Fibroblast of peridontal ligament (primary cell): ENCODE results near the gene SDC3.
"Not testable (repeated sequence)": the region's sequence is repeated elsewhere in the genome, so short reads cannot be mapped to it uniquely, and the experiment has no call there.

Source experiments
- DNase-seq: peaks from one replicate; pipeline ENCODE4 v3.0.0-alpha.2; 2010; ENCODE audit errors: extremely low read depth

Gene SDC3, protein sequence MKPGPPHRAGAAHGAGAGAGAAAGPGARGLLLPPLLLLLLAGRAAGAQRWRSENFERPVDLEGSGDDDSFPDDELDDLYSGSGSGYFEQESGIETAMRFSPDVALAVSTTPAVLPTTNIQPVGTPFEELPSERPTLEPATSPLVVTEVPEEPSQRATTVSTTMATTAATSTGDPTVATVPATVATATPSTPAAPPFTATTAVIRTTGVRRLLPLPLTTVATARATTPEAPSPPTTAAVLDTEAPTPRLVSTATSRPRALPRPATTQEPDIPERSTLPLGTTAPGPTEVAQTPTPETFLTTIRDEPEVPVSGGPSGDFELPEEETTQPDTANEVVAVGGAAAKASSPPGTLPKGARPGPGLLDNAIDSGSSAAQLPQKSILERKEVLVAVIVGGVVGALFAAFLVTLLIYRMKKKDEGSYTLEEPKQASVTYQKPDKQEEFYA

DNA sequence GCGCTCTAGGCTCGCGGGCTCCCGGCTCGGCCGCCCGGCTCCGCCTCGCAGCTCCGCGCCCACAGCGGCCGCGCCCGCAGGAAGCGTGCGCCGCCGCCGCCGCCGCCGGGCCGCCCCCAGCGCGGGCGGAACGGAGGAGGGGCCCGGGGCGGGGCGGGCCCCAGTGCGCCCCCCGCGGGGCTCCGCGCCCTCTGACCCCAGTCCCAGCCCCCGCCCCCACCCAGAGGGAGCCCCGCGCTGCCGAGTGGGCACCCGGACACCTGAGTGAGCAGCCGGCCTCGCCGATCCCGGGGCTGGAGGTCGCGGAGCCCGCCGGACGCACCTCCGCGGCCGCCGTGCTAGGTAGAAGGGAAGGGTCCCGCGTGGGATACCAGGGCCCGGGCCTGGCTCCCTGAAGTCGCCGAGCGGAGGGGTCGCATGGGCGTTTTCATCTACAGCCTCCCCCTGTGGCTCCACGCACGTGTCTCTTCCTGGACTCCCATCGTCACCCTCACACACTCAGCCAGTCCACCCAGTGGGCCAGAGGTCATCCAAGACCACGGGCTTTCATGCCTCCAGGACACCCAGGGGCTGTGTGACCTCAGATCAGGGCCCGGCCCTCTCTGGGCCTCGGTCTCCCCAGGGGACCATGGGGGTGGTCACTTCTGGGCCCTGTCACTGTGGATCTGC, at the start of gene SDC3:
SDC3 (minus strand) TSS at position 63 of the 669 bp plus-strand sequence. CDS start 172 bp downstream, outside the sequence.
- no peak for DNase-seq

DNA sequence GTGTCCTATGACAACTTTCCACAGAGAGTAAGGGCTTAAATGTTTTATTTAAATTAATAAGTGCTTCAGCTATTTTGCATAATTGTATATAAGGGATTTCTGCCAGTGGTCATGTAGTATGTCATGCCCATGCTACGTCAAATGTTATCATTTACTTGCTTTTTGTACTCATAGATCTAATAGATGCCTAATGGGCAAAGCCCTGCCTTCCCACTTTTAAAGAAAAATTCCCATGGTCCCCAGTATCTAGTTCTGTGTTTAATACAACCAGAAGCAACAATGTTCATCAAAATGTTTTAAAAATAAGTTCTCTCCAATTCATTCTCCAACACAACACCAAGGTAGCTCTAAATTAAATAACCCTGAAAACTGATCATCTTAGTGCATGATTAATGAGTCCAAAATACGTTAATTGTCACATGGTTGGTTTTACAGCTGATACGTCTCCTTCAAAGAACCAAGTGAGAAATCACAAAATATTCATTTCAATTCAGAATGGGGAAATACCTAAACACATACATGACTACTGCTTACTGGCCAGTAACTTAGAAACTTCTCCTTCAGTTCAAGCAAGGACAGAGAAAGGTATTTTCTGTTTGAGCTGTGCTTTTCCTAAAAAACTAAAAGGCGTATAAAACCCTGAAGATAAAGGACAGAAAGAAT, 49.1 kb upstream of the SDC3 start:
- no peak for DNase-seq

DNA sequence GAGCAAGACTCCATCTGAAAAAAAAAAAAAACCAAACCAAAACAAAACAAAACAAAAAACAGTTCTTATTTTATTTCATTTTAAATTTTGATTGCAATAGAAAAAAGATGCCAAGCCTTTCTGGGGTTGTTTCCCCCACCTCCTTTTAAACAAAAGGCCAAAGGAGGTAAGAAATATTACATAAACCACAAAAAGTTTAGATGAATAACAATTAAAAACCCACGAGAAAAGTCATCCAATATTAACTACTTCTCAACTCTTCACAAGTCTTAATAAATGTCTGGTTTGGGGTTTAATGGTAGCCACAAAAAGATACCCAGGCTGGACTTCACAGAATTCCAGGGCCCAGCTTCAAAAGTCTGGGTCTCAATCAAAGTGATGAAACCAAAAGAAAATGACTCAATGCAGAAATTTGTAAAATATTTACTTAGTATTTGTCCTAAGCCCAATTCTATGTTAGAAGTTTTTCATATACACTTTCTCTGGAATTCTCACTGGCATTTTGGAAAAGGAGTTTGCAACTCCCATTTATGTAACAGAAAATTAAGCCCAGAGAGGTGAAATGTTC, 47.0 kb upstream of the SDC3 start:
- peak; percentile 76 for DNase-seq

DNA sequence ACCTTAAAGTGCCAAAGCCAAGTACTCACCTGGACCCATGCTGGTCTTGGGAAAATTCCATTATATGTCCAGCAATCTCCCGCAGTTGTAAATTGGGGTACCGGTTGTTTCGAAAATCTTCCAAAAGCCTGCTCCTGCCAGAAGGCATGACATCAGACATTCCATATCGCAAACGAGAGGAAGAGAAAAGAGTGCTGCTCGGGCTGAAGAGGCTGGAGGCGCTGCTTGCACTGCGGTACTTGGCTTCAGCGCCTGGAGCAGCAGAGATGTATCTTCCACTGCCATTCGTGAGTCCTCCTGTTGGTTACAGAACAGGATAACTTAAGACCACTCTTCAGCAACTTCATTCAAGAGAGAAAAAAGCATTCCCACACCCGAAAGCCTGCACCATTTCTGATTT, 45.1 kb upstream of the SDC3 start:
- no peak for DNase-seq

DNA sequence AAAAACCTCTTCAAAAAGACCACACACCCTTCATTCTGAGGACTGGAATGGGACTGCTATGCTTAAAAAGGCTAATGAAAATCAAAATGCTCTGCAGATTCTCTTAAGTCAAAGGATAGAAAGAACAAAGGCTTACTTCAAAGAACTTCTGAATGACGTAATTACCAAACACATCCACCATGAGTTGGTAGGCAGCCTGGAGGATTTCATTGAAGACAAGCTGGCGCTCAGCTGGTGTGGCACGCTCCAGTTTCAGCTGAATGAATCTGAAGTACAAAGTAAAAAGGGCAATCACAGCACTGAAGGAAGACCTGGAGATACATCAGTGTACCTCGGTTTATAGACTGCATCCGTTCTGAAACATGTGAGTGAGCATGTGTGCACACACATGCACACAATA, 43.5 kb upstream of the SDC3 start:
- no peak for DNase-seq

DNA sequence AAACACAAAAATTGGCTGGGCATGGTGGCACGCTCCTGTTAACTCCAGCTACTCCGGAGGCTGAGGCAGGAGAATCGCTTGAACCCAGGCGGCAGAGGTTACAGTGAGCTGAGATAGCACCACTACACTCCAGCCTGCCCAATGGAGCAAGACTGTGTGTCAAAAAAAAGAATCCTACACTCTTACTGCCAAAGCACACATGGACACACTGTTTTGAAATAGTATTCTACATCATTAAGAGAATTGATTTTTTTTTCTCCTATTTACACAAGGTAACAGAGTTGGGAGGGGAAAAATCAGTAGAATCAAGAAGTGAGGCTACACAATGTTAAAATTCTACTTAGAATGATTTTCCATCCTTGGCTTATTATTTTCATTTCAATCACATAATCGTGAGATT, 42.1 kb upstream of the SDC3 start:
- no peak for DNase-seq

DNA sequence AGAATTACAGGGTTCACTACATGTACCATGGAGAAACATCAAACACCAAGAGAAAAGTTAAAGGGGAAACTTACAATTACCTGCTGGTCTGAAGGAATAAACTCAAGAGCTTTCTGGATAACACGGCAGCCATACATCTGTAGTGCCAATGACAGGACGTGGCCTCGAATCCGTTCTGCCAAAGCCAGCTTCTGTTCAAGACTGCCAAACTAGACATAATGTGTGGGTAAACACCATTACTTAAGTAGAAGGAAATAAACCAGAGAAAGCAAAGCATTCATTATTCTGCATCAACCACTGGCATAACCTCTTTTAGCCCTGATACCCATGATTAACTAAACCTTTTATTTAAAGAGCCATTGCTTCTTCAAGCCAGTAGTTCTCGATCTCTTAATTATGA, 41.5 kb upstream of the SDC3 start:
- DNase-seq: no peak

DNA sequence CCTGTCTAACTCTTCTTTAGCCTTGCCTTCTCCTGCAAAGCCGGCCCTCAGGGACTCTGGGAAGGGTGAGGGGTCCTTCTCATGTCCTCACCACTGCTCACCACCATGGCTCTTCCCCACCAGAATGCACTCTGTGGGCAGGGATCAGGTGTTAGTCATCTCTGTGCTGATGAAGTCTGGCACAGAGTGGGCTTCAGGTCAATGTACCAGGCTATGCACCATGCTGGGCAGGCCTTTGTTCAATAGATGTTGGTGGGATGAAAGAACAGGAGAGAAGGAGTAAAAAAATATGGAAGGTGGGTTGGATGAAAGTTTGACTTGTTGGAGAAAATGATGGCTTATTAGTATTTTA, 40.9 kb upstream of the SDC3 start:
- not testable (repeated sequence) for DNase-seq

DNA sequence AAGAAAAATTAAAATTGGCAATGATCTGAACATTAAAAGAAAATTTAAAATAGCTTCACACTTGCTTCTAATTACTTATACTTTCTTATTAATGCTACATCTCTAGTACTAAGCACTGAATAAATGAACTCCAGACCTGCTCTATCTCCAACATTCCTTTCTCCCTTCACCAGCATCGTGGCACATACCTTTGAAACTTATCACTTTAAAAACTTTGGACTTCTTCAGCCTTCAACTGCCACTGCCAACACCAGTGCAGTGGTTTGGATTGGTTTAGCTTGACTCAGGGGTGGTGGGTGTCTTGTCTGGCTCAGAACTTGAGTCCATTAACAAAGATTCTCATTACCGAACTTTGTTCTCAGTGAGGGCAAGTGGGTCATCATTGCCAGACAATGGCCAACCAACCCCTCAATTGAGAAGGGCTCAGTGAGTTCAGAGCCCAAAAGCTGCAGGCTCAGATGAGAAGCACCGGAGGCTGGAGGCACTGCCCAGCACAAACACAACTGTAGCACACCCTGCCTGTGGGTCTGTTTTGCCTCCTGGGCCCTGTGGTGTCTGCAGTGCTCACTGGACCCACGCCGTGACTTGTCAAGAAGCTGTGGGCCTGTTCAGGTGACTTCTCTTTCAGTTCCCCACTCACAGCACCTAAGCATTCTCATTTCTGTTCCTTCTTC, 40.4 kb upstream of the SDC3 start:
- DNase-seq: peak; percentile 23

DNA sequence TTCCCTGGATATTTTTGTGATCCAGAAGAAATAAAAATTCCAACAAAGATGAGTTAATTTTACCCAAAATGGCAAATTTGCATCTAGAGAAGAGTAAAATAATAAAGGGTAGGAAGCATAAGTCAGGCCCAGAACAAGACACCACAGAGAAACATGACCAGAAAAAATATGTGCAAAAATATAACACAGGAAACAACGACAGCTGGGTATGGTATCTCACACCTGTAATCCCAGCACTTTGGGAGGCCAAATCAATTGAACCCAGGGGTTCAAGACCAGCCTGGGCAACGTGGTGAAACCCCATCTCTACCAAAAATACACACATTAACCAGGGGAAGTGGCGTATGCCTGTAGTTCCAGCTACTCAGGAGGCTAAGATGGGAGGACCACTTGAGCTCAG, 39.7 kb upstream of the SDC3 start:
- no peak for DNase-seq

DNA sequence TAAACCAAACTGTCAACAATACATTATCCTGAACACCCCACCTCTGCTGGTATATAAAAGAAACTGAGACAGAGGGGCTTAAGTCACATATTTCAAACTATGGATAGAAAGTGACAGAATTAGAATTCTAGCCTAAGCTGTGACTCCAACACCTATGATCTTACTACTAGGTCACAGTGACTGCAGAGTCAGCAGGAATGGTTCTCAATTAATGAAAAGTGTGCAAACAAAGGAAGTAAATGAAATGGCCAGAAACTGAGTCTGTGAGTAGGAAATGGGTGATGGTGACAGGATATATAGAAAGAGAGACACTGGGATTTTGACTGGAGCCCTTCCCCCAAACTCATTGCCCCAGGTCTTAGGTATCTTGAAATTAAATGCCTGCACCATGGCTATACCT, 38.7 kb upstream of the SDC3 start:
- no peak for DNase-seq

DNA sequence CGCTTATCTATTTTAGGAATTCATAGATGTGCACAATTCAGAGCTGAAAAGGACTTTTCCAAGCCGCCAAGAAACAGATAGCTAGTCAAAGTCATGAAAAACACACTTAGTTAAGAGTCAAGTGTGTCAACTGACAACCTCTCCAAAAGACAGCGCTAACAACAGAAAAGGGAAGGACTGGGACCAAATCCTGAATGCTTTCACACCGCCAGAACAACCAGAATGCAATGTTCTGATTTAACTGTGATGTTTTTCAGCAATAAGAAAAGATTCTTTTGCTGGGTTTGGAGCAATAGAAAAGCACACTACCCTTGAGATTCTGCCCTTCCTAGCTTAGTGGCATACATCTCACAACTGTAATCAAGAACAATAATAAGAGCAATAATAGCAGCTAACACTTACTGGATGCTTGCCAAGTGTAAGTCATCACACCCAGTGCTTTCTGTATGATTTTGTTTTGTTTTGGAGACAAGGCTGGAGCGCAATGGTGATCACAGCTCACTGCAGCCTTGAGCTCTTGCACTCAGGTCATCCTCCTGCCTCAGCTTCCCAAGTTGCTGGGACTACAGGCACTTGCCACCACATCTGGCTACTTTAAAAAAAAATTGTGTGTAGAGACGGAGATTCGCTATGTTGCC, 33.9 kb upstream of the SDC3 start:
- no peak for DNase-seq

DNA sequence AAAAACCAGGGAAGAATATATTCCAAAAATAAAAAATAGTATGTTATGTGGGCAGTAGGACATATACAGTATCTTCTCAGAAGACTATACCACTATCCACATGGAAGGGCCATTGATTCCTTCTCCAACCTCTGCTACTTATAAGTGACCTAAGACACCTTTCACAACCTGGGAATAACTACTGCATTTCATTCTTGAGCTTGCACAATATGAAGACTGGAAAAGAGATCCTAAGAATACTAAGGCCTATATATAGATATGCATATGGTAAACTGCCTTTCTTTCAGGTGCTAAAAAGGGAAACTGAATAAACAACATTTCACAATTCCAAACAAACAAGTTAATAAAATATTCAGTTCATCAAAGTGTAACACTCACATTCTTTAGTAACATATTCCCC, 32.0 kb upstream of the SDC3 start:
- no peak for DNase-seq

DNA sequence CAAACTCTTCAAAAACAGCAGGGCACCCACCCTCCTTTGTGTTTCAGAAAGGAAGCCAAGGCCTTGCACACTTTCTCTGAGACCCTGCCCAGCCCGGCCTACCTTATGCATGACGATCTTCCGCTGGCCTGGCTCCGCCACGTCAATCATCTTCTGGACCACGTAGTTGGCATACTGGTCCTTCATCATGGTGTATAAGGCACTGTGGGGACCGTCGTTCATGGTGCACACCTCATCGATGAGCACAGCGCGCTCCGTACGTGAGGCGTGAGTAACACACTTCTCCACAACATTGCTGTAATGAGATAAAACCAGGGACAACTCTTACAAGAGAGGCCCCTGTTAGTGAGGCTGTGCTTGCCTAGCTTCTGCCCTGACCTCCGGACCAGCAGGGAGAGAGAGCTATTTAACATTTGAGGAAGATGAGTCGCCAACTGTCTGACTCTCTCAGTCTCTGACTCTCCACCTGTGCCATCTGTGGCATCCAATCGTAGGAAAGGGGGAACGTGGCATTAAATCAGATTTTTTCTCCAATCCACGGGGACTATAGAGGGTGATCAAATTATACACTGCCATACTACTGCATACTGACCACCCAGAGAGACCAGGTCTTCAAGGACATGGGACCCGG, 28.1 kb upstream of the SDC3 start:
- DNase-seq: no peak

DNA sequence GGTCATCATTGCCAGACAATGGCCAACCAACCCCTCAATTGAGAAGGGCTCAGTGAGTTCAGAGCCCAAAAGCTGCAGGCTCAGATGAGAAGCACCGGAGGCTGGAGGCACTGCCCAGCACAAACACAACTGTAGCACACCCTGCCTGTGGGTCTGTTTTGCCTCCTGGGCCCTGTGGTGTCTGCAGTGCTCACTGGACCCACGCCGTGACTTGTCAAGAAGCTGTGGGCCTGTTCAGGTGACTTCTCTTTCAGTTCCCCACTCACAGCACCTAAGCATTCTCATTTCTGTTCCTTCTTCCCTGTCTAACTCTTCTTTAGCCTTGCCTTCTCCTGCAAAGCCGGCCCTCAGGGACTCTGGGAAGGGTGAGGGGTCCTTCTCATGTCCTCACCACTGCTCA, 27.2 kb upstream of the SDC3 start:
- not testable (repeated sequence) for DNase-seq

DNA sequence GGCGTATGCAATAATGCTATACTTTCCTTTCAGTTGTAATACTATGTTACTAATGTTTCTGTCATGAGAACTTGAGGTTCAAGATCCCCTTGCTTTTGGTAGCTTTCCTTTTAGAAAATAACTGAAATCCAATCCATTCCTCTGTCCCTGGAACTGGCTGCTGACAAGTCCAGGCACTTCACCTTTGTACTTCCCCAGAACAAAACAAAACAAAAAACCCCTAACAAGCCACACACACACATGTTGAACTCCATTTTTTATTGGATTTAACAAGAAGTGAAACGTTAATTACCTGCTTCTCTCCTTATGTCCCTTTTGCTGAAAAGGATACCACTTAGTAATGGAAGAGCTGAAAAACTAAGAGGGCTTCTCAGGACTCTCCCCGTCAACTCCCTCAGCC, 26.1 kb upstream of the SDC3 start:
- DNase-seq: no peak

DNA sequence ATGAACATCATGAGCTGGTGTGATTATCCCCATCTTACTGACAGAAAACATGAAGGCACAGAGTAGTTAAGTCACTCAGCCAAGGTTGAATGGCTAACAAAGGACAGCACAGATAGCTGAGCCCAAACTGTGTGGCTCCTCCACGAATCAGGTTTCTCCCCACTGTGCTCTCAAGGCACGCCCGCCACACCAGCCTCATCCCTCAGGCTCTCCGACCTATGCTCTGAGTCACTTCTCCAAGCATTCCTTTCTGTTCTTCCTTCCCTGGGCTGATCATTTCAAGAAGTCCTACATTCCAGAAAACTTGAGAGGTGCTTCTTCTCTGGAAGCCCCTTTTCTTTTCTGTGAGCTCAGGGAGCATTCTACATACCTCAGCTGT, 25.3 kb upstream of the SDC3 start:
- no peak for DNase-seq

DNA sequence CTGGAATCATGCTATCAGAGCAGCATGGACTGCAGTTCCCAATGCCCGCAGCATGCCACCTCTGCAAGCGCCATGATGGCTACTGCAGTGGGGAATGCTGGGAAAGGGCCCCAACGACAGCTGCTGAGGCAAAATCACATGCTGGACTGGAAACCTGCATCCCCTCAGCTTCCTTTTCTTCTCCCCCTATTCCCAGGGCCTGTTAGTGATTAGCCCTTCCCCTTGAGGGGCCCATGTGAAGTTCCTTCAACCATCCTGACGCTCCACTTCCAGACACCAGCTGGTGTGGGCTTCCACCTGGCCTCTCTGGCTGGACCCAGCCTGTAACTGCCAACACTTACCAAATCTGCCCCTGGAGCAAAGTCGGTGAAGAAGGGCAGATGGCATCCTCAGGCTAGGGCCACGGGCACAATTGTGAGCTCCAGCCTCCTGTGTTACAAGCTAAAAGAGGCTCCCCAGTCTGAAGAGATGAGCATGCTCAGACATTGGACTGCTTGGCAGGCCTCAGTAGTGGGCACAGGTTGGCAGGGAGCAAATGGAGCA, 22.1 kb upstream of the SDC3 start:
- no peak for DNase-seq

DNA sequence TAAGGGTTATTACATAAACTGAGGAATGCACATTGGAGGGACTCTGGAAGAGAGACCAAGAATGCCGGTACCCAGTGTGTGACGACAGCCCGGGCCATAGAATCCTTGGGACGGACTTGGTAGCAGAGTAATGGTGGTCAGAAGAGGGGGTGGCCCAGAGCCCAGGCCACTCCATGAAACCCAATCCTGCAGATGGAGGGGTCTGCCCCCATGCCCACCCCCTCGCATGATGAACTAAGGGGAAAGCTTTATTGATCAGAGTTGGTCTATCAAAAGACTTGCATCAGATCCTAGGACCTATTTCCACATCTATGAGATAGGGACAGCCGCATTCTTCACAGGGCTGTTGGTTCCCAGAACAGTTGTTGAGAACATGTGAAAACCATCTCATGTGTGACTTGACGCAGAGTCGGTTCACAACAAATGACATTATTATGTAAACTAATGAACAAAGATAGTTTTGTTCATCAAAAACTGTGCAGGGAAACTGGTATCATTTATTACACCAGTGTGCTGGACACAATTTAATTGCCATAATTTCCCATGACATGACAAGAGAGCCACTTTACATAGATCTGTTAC, 21.5 kb upstream of the SDC3 start:
- no peak for DNase-seq

DNA sequence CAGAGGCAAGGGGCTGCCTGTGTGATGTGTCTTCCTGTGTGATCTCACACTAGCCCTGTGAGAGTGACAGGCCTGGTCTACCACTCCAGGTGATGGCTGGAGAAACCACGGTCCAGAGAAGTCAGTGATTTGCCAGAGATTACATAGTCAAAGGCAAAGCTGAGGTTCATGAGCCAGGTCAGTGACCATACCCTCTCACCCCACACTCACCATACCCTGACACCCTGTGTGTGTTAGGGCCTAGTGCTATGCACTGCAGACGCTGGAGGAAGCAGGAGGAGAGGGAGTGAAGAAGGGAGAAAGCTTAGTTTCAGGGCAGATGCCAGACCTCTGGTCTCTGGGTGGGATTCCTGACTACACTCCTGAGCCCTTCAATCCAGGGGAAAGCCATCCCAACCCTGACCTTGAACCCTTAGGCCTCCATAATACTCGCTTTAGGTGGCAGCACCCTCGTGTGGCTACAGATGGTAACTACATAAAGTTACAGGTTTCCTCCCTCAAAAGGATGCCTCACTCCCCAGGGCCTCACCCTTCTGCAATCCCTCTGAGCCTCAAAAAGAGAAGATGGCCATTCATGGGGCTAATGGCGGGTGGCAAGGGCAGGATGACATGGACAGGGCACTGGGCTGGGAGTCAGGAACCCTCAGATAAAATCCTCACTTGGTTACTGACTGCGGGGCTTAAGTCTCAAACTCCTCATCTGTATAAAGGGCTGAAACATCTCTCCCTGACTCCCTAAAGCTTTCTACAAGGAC, 20.8 kb upstream of the SDC3 start:
- peak; percentile 51 for DNase-seq
